OCI-LY1 (cell line): ENCODE measurements around the gene RAB3IL1.

Experiments used
- H2AFZ ChIP-seq: fragments of 200-600 bp; sonication (generic), shearing (Covaris generic); 2 replicates; pipeline ENCODE4 v1.6.0; 2014; ENCODE audit warnings: antibody characterized with exemption, mild to moderate bottlenecking, low read length
- H3F3A ChIP-seq: fragments of 200-600 bp; sonication (generic), shearing (Covaris generic); 2 replicates; pipeline ENCODE4 v1.6.0; 2014; ENCODE audit warnings: mild to moderate bottlenecking, antibody characterized with exemption, low read length, moderate library complexity; ENCODE audit not compliant: insufficient read depth
- H3K27ac ChIP-seq: fragments of 200-600 bp; sonication (generic); 2 replicates; pipeline ENCODE4 v1.5.1; 2014; ENCODE audit warnings: low read length, mixed run types, mild to moderate bottlenecking, low read depth; ENCODE audit not compliant: poor library complexity, severe bottlenecking
- H3K27me3 ChIP-seq: fragments of 200-600 bp; sonication (generic); 2 replicates; pipeline ENCODE4 v1.6.0; 2014; ENCODE audit warnings: antibody characterized with exemption, mild to moderate bottlenecking, low read length, moderate library complexity; ENCODE audit not compliant: insufficient read depth
- H3K36me3 ChIP-seq: fragments of 200-600 bp; sonication (generic); 2 replicates; pipeline ENCODE4 v1.6.1; 2014; ENCODE audit warnings: mild to moderate bottlenecking, antibody characterized with exemption, low read length, moderate library complexity, mixed read lengths; ENCODE audit not compliant: insufficient read depth
- H3K4me1 ChIP-seq: fragments of 200-600 bp; sonication (generic); 2 replicates; pipeline ENCODE4 v1.5.1; 2014; ENCODE audit warnings: mild to moderate bottlenecking, low read length, moderate library complexity; ENCODE audit not compliant: insufficient read depth, severe bottlenecking
- H3K4me2 ChIP-seq: fragments of 200-600 bp; sonication (generic), shearing (Covaris generic); 2 replicates; pipeline ENCODE4 v1.6.1; 2014; ENCODE audit warnings: low read length
- H3K4me3 ChIP-seq: fragments of 200-600 bp; sonication (generic); 2 replicates; pipeline ENCODE4 v1.5.1; 2014; ENCODE audit warnings: low read length, low read depth, mild to moderate bottlenecking, mixed read lengths; ENCODE audit not compliant: poor library complexity, severe bottlenecking
- H3K79me2 ChIP-seq: fragments of 200-600 bp; shearing (Covaris generic); 2 replicates; pipeline ENCODE4 v1.6.1; 2016; ENCODE audit warnings: mixed run types, low read length, mixed read lengths; ENCODE audit not compliant: insufficient read depth
- H3K9ac ChIP-seq: fragments of 200-600 bp; sonication (generic), shearing (Covaris generic); 2 replicates; pipeline ENCODE4 v1.6.1; 2014; ENCODE audit warnings: mild to moderate bottlenecking, low read length, mixed read lengths
- H3K9me2 ChIP-seq: fragments of 200-600 bp; sonication (generic), shearing (Covaris generic); 2 replicates; pipeline ENCODE4 v1.6.1; 2014; ENCODE audit warnings: low read depth, mild to moderate bottlenecking, low read length, mixed read lengths
- H3K9me3 ChIP-seq: fragments of 200-600 bp; shearing (Covaris generic); 2 replicates; pipeline ENCODE4 v1.6.1; 2014; ENCODE audit warnings: low read length, mixed read lengths
- H4K20me1 ChIP-seq: fragments of 200-600 bp; sonication (generic), shearing (Covaris generic); 2 replicates; pipeline ENCODE4 v1.6.0; 2016; ENCODE audit warnings: mild to moderate bottlenecking, low read length; ENCODE audit not compliant: insufficient read depth
- EZH2 ChIP-seq: fragments of 200-600 bp; sonication (generic), shearing (Covaris generic); IDR thresholded peaks from 2 replicates; pipeline ENCODE4 v1.8.0; 2017; ENCODE audit warnings: borderline replicate concordance, mixed run types, mild to moderate bottlenecking, antibody characterized with exemption, low read length, moderate library complexity, mixed read lengths
- TF ChIP-seq, protein P1 (sequence below): fragments of 200-600 bp; sonication (generic), shearing (Covaris generic); IDR thresholded peaks from 2 replicates; pipeline ENCODE4 v1.5.1; 2017; ENCODE audit warnings: mild to moderate bottlenecking, antibody characterized with exemption, low read length, moderate library complexity, mixed read lengths

Gene RAB3IL1

DNA sequence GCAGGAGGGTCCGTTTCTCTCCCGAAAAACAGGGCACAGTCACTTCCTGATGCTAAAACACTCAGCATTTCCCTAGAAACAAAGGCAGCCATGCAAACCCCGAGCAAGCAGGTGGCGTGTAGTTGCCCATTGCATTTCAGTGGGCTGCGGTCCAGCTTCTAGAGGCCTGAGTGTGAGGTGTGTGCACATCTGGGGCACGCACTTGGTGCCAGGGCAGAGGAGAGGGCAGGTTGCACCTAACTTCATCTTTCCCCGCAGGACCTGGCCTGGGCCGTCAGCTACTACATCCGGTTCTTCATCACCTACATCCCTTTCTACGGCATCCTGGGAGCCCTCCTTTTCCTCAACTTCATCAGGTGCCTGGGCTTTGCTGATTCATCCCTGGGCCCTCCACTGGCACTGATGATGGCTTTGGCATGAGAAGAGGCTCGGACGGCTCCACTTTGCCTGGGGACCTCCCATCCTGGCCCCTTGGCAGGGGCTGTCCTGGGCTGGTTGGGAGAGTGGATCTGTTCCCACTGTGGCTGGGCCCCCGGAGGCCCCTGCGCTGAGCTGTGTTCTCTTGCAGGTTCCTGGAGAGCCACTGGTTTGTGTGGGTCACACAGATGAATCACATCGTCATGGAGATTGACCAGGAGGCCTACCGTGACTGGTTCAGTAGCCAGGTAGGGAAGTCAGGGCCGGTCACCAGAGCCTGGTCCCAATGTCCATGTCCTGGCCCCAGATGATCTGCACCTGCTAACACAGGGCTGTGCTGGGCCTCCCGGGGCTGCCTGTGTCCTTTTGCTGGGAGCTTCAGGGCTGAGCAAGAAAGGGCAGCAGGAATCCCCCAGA lies 54.4 kb downstream of the RAB3IL1 start:
- H3K9ac ChIP-seq, result no peak overlapping the region

DNA sequence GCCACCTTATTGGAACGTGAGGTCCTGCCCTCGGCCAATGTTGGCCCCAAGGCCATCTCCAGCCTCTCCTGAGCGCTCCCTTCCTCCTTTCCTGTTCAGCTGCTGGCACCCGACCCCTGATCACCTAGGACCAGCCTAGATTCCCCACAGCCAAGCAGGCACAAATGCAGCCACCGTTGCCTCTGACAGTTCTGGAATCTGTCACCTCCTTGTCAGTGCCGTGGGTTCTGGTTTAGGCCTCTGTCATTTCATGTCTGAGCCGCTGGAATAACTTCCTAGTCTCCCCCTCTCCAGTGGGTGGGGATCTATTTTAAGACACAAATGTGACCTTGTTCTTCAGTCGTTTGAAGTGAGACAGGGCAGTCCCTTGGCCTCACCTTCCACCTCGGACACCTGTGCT lies 55.7 kb downstream of the RAB3IL1 start:
- no peaks in the 10 kb centered on the region for H4K20me1 ChIP-seq
- no peaks in the 10 kb centered on the region for H3F3A ChIP-seq
- H3K9me3 ChIP-seq, result no peaks in the 10 kb centered on the region
- no peaks in the 10 kb centered on the region for H3K4me1 ChIP-seq
- no peak overlapping the region for H3K4me2 ChIP-seq
- H3K27me3 ChIP-seq, result no peaks in the 10 kb centered on the region; the same call in 1 of the 2 replicates
- H3K27ac ChIP-seq, result no peak overlapping the region
- no peak overlapping the region for H3K4me3 ChIP-seq
- no peaks in the 10 kb centered on the region for H3K79me2 ChIP-seq
- H3K9ac ChIP-seq, result no peak overlapping the region
- H3K36me3 ChIP-seq, result peaks cover 67% of the 10 kb centered on the region
- H2AFZ ChIP-seq, result no peak overlapping the region
- no peaks in the 10 kb centered on the region for H3K9me2 ChIP-seq
- TF ChIP-seq, protein P1, sequence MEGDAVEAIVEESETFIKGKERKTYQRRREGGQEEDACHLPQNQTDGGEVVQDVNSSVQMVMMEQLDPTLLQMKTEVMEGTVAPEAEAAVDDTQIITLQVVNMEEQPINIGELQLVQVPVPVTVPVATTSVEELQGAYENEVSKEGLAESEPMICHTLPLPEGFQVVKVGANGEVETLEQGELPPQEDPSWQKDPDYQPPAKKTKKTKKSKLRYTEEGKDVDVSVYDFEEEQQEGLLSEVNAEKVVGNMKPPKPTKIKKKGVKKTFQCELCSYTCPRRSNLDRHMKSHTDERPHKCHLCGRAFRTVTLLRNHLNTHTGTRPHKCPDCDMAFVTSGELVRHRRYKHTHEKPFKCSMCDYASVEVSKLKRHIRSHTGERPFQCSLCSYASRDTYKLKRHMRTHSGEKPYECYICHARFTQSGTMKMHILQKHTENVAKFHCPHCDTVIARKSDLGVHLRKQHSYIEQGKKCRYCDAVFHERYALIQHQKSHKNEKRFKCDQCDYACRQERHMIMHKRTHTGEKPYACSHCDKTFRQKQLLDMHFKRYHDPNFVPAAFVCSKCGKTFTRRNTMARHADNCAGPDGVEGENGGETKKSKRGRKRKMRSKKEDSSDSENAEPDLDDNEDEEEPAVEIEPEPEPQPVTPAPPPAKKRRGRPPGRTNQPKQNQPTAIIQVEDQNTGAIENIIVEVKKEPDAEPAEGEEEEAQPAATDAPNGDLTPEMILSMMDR, result no peak
- no peak for TF ChIP-seq EZH2

More for the DNA sequence above, 54.4 kb downstream of the RAB3IL1 start:
- H3K36me3 ChIP-seq, result peaks cover 58% of the 10 kb centered on the region
- H3K4me2 ChIP-seq, result no peak overlapping the region
- no peak overlapping the region for H3K27ac ChIP-seq
- no peaks in the 10 kb centered on the region for H3K9me3 ChIP-seq
- TF ChIP-seq, protein P1, result no peak
- TF ChIP-seq EZH2, result no peak
- H3K4me3 ChIP-seq, result no peak overlapping the region
- H3K9me2 ChIP-seq, result no peaks in the 10 kb centered on the region
- H4K20me1 ChIP-seq, result no peaks in the 10 kb centered on the region
- H3K27me3 ChIP-seq, result no peaks in the 10 kb centered on the region; the same call in 1 of the 2 replicates
- H3K79me2 ChIP-seq, result no peaks in the 10 kb centered on the region
- no peak overlapping the region for H2AFZ ChIP-seq
- no peaks in the 10 kb centered on the region for H3F3A ChIP-seq
- H3K4me1 ChIP-seq, result no peaks in the 10 kb centered on the region

DNA sequence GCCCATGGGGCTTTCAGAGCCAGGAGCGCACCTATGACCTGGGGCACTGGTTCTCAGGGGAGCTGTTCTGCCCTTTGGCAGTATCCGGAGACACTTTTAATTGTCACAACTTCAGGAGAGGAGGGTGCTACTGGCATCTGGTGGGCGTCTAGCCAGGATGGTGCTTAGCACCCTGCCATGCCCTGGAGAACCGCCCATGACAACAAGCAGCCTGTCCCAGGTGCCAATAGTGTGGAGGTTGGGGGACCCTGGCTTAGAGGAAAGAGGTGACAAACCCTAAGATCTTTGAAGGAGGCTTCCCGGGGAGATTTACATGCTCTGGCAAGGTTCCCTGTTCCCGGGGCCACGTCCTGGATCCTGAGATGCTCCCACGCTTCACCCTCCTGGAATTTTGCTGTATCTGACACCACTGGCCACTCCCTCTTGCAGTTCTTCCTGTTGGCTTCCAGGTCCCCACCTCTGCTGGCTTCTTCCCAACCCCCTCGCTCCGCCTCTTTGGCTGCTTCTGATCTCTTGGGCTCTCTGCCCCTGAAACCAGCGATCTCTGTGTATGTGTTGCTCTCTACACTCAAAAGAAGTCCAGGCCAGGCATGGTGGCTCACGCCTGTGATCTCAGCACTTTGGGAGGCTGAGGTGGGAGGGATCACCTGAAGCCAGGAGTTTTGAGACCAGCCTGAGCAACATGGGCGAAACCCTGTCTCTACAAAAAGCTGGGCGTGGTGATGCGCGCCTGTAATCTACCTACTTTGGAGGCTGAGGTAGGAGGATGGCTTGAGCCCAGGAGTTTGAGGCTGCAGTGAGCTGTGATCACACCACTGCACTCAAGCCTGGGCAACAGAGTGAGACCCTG lies 57.1 kb downstream of the RAB3IL1 start:
- H3K4me2 ChIP-seq, result no peak overlapping the region
- no peaks in the 10 kb centered on the region for H4K20me1 ChIP-seq
- no peaks in the 10 kb centered on the region for H3F3A ChIP-seq
- H3K4me3 ChIP-seq, result no peak overlapping the region
- no peaks in the 10 kb centered on the region for H3K27me3 ChIP-seq
- no peaks in the 10 kb centered on the region for H3K9me2 ChIP-seq
- no peak overlapping the region for H3K27ac ChIP-seq
- TF ChIP-seq, protein P1, result no peak
- no peak for TF ChIP-seq EZH2
- H3K9me3 ChIP-seq, result no peaks in the 10 kb centered on the region
- H3K4me1 ChIP-seq, result no peaks in the 10 kb centered on the region
- H3K9ac ChIP-seq, result no peak overlapping the region
- H2AFZ ChIP-seq, result no peak overlapping the region
- H3K36me3 ChIP-seq, result peaks cover 67% of the 10 kb centered on the region
- no peaks in the 10 kb centered on the region for H3K79me2 ChIP-seq
